HG02678 (cell line): ENCODE measurements around the gene DLG2.
"Not testable (repeated sequence)": the region's sequence is repeated elsewhere in the genome, so short reads cannot be mapped to it uniquely, and the experiment has no call there.

Experiments used
- ATAC-seq: cut with Tn5 transposase; IDR thresholded peaks from one replicate; pipeline ENCODE4 v1.9.1; 2021; ENCODE audit warnings: mild to moderate bottlenecking, moderate library complexity; ENCODE audit not compliant: unreplicated experiment

Gene DLG2

DNA sequence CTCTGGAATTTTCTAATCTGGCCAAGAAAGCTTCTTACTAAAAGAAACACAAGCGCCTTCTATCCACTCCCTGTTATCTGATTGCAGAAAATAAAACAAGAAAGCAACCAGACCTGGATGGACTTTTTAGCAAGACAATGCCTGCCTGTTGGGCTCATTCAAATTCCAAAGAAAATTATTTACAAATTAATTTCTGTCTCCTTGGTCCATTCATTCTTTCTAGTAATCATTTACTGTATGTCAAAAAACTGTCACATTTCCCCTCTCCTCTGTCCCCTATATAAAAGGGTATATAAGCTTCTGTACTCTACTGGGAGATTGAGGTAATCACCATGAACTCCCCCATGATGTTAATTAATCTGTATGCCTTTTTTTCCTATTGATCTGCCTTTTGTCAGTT lies 279.9 kb downstream of the DLG2 start:
- no peak for ATAC-seq

DNA sequence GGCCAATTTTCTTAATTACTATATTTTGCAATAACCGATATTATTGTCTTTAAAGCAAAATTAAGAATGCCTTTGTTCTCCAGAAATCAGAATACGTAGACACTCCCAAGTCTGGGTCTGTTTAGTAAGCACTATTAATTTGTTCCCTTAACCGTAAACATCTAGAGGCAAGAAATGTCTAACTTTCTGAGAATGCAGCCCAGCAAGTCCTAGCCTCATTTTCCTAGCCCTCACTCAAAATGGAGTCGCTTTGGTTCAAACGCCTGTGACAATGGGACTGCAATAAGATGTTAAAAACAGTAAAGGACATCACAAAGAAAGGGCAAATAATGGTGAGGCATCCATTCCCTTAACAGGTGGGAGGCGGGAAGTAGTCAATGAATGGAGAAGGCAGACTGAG lies 280.7 kb downstream of the DLG2 start:
- no peak for ATAC-seq

DNA sequence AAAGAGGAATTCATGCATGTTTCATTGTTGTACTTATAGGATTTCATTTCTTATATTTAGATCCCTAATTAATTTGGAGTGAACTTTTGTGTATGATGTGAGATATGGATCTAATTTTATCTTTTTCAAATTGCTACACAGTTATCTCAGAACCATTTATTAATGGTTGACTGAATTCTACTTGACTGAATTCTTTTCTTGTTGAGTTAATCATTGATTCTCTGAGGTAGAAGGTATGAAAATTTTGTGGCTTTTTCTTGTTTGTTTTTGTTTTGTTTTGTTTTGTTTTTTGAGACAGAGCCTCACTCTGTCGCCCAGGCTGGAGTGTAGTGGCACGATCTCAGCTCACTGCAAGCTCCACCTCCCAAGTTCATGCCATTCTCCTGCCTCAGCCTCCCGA lies 286.3 kb downstream of the DLG2 start:
- not testable (repeated sequence) for ATAC-seq

DNA sequence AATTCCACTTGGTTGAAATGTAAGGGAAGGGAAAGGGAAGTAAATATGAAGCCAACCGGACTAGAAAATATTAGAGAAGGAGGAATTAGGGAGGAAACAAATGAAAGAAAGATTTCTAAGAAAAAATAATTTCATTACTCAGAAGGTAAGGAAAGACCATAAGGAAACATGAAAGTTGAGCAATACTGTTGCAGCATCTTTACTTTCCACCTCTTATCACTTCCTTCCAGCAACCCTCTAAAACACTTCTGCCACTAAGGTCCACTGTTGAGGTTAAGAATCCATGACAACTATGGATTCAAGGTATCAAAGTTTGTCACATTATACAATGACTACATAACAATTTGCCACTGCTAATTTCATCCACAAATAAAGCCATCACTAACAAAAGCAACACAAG lies 308.6 kb downstream of the DLG2 start:
- no peak for ATAC-seq

DNA sequence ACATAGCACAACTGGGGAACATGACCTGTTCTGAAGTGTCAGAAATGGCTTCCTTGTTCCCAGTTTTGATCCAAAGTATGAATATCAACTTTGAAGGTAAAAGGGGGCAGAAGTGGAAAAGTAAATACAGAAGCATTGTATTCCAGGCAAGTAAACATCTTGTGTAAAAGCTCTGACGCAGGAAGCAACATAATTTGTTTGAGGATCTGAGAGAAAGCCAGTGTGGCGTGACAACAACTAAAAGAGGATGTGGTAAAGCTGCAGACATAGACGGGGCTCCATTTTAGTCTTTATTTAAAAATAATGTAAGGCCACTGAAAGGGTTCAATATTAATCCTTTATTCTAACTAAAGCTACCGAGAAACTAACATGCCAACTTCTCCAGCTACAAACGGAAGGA lies 310.2 kb downstream of the DLG2 start:
- ATAC-seq = peak; percentile 97

DNA sequence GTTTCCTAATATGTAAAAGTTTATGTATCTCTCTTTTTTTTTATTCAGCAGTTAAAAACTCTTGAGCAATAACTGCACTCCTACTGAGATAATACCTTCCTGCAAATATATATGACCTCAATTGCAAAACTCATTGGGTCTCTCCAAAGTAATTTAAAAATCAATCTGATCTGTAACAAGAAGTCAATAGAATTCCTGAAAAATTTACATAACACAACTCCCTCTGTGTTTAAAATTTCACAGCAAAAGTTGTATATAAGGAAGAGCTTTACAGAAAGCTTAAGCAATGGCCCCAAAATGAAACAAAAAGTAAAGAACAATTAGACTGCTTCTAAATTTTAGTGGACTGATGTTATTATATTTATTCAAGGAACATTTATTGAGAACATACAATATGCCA lies 313.4 kb downstream of the DLG2 start:
- no peak for ATAC-seq

DNA sequence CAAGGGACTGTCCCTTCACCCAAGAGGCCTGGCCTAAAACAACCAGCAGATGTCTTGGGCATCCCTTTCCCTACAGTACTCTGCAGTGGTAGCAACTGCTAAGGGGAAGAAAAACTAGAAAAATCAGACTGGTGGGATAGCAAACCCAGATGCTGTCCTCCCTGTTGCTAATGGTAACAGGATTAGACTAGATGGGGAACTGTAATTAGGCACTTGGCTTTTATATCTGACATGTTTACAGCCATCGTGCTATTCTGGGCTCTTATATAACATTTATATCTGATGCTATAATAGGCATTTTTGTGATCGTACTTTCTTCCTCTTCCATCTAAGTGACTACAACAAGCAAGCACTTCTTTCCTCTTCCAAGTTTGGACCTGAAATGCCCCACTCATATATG lies 316.7 kb downstream of the DLG2 start:
- no peak for ATAC-seq

DNA sequence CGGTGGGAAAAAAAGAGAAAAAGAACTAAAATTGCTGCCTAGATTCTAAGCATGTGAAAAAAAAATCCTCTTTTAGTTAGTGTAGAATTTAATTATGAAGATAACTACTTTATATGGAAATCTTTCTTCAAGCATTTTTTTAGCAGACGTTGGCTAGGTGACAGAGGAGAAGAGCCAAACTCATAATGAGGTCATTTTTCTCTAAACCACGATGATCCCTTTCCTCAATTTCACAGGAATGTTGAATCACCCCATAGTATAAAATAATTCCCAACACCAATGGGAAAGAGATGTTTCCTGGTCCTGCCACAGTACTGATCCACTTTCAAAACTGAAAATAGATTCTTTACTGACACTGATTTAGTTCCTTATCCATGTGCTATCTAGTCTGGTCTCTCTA lies 319.8 kb downstream of the DLG2 start:
- ATAC-seq = no peak

DNA sequence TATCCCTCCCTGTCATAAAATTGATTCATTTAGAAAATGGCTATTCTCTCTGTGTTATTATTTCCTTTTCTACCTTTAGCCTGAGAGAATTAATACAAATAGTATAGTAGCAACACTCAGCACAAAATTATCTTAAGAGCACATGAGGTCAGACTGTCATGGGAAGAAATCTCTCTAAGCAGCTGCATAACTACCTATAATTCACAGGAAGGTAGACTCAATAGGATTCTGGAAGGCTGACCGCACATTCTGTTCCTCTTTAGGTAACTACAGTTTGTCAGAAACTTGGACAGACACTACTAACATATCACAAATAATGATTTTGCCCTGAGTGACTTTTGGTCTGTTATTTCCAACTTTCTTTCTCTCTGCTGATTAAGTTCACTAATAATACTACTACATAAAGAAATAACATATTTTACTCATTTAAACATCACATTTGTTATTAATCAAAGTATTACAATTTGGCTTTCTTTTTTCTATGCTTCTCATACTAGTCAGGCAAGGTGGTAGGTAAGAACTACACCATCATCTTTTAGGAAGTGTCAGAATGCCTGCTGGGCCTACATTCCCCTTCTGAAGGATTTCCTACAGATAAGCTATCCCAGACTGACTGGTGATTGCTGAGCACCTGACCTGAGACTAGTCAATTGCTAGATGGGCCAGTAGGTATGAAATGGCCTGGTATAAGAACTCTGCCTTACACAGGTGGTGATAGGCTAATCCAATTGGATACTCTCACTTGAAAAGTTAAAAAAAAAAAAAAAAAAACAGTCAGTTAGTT lies 325.1 kb downstream of the DLG2 start:
- ATAC-seq = no peak

DNA sequence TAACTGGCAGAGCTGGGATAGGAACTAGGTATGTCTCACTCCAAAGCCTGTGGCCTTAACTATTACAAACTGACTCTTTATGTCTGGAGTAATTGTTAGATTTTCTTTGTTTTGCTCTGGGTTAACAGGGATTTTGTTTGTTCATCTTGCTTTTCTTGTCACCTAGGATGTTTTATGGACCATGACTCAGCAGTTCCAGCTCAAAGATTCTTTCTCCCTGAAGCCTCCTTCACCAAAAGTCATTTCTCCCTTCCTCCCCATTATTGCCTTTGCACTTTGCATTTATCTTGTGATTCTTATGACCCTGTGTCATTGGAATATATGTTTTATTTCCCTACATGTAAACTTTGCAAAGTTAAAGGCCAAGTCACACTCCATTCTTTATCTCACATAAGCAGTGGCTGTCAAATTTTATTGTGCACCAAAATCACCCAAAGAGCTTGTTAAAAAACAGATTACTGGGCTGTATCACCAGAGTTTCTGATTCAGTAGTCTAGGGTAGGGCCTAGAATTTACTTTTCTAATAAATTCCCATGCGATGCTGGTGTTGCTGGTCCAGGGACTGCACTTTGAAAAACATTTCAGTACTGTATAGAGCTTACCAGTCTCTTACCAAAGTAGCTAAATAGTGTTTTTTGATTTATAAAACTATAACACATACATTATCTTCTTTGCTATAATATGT lies 327.7 kb downstream of the DLG2 start:
- no peak for ATAC-seq

DNA sequence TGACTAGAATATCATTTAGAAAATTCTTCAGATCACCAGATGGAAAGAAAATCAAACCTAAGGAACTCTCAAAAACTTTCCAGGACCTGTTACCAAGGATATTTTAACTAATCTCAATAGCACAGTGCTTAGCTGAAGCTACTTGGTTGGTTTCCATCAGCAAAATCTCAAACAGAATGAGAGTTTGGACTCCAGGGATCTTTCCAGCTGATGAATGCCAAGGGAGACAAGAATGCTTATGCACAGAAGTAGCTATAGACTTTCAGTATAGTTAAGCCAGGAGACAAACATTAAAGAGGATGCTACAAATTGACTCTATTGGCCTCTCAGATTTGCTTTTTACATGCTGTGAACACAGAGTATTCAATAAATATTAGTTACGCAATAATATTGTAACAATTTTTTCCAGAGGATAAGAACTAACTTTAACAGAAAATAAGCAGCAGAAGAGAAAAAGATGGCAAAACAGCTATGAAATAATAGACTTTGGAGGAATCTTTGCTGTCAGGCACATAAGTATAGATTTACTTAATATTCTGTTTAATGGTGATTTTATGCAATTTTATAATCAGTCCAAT lies 331.4 kb downstream of the DLG2 start:
- no peak for ATAC-seq

DNA sequence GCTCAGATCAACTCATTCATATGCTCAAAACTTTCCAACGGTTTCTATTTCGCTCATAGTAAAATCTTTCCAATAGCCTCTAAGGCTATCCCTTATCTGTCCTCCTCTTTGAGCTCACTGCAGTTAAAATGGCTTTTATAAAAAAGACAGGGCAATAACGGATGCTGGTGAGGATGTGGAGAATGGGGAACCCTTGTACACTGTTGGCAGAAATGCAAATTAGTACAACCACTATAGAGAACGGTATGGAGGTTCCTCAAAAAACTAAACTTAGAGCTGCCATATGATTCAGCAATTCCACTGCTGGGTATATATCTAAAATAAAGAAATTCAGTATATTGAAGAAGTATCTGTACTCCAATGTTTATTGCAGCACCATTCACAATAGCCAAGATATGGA lies 345.6 kb downstream of the DLG2 start:
- no peak for ATAC-seq

DNA sequence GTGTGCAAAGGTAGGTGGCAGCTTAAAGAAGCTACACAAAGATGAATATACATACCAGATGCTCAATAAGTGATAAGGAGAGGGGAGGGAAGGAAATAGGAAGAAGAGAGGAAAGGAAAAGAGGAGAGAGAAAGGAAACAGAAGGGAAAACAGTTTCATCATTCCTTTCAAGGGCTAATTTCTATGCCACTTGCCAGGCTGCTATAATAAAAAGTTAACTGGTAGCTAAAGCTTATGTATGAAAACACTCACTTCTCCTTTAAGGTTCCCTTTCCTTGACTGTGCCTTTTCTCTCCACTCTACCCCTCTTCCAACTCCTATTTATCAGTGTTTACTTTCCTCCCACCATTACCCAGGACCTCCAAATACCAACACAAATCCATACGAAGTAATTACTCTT lies 347.9 kb downstream of the DLG2 start:
- ATAC-seq = no peak

DNA sequence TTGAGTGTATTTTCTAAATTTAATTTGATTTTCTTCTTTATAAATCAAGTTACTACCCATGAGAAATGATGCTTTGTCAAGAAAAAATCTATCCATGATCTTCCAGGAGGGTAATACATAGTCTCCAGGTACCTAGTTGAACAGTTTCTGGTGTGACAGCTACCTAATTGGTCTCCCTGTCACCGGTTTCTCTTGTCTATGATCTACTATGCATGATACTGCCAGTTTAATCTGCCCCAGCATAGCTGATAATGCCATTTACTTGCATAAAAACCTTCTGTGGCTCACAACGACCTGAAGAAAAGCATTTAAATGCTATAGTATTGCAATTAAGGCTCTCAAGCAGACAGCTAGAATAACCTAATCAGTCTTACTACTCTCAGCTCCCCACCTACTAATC lies 349.5 kb downstream of the DLG2 start:
- no peak for ATAC-seq

DNA sequence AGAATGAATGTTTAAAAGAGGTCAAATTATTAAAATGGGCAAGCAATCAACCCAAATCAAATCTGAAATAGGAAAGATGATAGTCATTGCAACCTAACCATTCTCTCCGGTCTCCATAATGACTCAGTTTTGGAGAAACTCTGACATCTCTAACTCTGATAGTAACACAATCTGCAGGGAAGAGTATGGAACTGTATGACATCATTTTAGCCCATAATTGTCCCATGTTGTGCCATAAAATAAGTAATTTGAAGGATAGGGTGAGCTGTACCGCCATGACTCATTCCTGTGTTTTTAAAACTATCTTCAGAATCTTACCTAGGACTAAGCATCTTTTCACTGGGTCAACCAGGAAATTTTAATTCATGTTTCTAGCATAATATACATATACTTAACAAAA lies 350.8 kb downstream of the DLG2 start:
- no peak for ATAC-seq

DNA sequence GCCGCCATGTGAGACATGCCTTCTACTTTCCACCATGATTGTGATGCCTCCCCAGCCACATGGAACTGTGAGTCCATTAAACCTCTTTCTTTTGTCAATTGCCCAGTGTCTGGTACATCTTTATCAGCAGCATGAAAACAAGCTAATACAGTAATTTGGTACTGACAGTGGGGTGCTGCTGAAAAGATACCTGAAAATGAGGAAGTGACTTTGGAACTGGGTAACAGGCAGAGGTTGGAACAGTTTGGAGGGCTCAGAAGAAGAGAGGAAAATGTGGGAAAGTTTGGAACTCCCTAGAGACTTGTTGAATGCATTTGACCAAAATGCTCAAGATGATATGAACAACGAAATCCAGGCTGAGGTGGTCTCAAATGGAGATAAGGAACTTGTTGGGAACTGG lies 356.8 kb downstream of the DLG2 start:
- not testable (repeated sequence) for ATAC-seq

DNA sequence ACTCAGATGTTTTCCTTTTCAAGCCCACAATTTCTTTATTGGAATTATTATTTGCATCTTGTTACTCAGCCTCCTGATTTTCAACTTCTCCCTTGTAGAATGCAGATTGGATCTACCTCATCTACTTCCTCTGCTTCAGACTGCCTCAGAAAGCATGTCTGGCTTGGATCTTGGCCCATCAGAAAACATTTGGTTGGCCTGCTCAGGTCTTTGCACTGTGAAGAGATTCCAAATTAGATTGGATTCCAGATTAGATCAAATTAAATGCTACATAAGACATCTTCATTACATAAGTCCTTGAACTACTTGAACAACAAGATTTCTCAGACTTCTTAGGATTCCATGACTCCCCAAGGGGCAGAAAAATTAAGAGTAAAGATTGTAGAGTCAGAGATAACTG lies 358.0 kb downstream of the DLG2 start:
- no peak for ATAC-seq

DNA sequence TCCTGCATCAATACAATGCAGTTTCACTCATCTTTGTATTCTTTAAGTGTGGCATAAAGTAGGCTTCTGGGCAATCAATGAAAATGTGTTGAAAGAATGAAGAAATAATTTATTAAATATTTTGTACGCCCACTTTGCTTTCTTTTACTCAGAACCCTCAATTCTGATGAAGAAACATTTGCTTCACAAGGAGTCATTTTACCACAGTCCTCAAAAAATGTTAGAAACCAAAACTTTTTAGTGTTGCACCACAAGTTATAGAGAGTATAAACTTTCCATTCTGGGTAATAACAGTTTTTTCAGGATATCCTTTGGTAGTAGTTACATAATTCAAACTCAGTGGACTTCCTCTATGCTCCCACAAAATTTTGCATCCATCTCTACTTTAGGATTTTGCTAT lies 360.5 kb downstream of the DLG2 start:
- ATAC-seq = no peak

DNA sequence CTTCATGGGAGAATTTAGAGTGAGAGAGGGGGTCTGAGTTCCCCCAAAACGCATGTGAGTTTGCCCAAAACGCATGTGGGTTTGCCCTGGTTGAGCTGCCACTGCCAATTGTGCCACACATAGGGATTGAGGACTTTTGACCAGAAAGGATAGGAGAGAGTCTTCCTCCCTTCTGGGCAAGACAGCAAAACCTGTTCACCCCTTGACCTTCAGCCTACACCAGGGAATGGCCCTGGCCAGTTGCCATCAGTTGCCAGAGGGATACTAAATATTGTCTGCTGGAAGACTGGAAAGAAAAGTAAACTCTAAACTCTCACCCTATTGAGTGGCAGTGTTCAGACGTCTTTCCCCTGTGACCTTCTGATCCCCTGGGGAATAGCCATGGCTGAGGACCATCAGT lies 363.8 kb downstream of the DLG2 start:
- no peak for ATAC-seq

DNA sequence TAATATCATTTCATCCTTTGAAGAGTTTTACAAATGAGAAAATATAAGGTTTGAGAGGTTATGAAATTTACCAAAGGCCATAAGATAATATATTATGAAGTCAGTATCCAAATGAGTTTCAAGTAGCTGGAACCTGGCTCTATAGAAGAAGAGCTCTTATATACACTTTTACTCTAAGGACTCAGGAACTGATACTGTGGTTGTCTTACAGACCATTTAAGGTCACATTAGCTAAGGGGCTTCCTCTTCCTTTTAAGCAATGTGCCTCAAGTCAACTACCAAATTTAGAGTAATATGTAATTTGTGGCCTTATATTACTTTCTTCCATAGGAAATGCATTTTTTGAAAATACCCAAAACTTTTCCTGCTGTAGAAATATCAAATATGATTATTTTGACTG lies 369.3 kb downstream of the DLG2 start:
- no peak for ATAC-seq

DNA sequence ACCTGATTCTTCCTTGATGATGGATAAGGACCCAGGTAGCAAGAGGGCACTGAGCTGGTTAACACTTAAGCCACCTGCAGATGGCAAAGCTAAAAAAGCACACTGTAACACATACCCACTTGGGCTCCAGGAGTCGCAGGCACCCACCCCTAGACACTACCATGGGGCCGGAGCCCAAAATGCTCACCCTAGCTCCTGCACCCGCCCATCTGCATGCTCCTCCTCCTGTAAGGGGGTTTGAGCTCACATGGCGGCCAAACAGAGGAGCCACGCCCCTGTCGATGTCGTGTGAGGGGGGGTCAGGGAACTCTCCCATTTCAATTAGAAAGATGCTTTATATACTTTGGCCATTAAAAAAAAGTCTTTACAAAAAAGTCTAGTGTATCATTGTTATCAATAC lies 370.7 kb downstream of the DLG2 start:
- no peak for ATAC-seq

DNA sequence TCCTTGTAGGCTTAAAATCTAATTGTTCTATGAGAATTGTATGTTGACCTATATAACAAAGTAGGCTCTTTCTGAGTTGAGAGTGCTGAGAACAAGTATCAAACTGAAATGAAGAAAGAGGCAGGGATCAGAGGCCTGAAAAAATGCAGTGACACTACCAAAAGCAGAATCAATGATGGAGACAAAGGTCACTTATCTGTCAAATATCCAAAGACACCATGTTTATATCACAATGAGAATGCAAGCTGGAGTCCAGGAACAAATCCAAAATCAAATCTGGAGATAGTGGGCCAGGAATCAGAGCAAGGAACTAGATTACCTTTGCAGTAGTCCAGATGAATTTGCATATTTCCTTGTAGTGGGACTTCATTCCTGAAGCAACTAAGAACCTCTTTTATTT lies 377.7 kb downstream of the DLG2 start:
- no peak for ATAC-seq
